ENCODE results near the gene CKB. TPM values are rescaled to one million over a fixed set of nuclear protein-coding genes. Genes with fewer than 3 reads are reported as not detected.

Gene CKB
- total RNA-seq, 2 donors from 2014 or later = 602 to 920 TPM

DNA sequence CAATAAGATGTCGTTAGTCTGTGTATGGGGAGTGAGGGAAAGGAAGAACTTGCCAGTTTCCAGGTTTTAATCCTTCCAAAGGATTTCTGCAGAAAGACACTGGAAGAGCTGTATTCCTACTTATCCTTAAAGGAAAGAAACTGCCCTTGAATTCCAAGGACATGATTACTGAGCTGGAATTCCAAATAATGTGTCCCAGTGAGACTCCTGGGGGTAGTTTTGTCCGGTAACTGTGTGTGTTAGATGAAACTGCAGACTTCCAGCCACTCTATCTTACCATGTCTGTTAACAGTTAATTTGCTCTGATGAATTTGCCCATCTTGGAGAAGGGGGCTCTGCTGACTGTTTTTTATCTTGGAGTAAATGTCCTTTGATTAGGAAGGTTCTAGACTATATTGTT is 33.0 kb downstream of the CKB start:
- H3K9me3 Mint-ChIP-seq = no peaks in the 10 kb centered on the region
- peak overlapping the region; percentile 47 for H3K27ac ChIP-seq (ENCODE audit: low read depth, low read length)

GRCh38 chr14:103488960-103489359 is 33.7 kb downstream of the CKB start:
- Histone ChIP-seq H3K9me3 (ENCODE audit: control insufficient read depth, low read length) (no peaks in the 10 kb centered on the region), H3K4me1 (ENCODE audit: control insufficient read depth, insufficient read depth, low read length) (no peaks in the 10 kb centered on the region), H3K27ac (ENCODE audit: low read depth, low read length) (peak overlapping the region; percentile 55), H3K9ac (ENCODE audit: extremely low read depth, low read length, poor library complexity, severe bottlenecking) (no peak overlapping the region), H3K36me3 (ENCODE audit: control insufficient read depth, insufficient read depth, low read length) (peaks cover 69% of the 10 kb centered on the region), H3K27me3 (ENCODE audit: control insufficient read depth, insufficient read depth, low read length, poor library complexity, severe bottlenecking) (no peaks in the 10 kb centered on the region), H3K4me3 (ENCODE audit: low read length) (no peak overlapping the region)
- H3K4me3 Mint-ChIP-seq = no peak overlapping the region
- no peaks in the 10 kb centered on the region for H3K9me3 Mint-ChIP-seq
- H3K27me3 Mint-ChIP-seq (ENCODE audit: insufficient read depth) = no peaks in the 10 kb centered on the region
- H3K36me3 Mint-ChIP-seq (ENCODE audit: low read depth) = peaks cover 47% of the 10 kb centered on the region
- DNase-seq = no peak
- peak overlapping the region; percentile 46 for H3K27ac Mint-ChIP-seq
- peaks cover 15% of the 10 kb centered on the region for H3K4me1 Mint-ChIP-seq
- TF ChIP-seq, protein P1, sequence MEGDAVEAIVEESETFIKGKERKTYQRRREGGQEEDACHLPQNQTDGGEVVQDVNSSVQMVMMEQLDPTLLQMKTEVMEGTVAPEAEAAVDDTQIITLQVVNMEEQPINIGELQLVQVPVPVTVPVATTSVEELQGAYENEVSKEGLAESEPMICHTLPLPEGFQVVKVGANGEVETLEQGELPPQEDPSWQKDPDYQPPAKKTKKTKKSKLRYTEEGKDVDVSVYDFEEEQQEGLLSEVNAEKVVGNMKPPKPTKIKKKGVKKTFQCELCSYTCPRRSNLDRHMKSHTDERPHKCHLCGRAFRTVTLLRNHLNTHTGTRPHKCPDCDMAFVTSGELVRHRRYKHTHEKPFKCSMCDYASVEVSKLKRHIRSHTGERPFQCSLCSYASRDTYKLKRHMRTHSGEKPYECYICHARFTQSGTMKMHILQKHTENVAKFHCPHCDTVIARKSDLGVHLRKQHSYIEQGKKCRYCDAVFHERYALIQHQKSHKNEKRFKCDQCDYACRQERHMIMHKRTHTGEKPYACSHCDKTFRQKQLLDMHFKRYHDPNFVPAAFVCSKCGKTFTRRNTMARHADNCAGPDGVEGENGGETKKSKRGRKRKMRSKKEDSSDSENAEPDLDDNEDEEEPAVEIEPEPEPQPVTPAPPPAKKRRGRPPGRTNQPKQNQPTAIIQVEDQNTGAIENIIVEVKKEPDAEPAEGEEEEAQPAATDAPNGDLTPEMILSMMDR (conservative IDR thresholded peaks at IDR 0.05) = no peak
- 72 to 84% methylated on average over 2 of the region's 2 CpGs for WGBS, 2 experiments (ENCODE audit: insufficient coverage in 1 of 2, insufficient read length in 1 of 2)

More for the DNA sequence above, 33.0 kb downstream of the CKB start:
- H3K27me3 ChIP-seq (ENCODE audit: control insufficient read depth, insufficient read depth, low read length, poor library complexity, severe bottlenecking) = no peaks in the 10 kb centered on the region
- H3K36me3 ChIP-seq (ENCODE audit: control insufficient read depth, insufficient read depth, low read length) = peaks cover 63% of the 10 kb centered on the region
- Mint-ChIP-seq H3K27me3 (ENCODE audit: insufficient read depth) (no peaks in the 10 kb centered on the region), H3K36me3 (ENCODE audit: low read depth) (peaks cover 49% of the 10 kb centered on the region), H3K4me3 (no peak overlapping the region), H3K4me1 (peaks cover 15% of the 10 kb centered on the region), H3K27ac (peak overlapping the region; percentile 1)
- H3K4me3 ChIP-seq (ENCODE audit: low read length) = no peak overlapping the region
- WGBS, 2 experiments (ENCODE audit: insufficient coverage in 1 of 2, insufficient read length in 1 of 2) = 94 to 100% methylated on average over 1 to 2 of the region's 2 CpGs
- no peaks in the 10 kb centered on the region for H3K4me1 ChIP-seq (ENCODE audit: control insufficient read depth, insufficient read depth, low read length)
- DNase-seq = peak; percentile 13
- no peak overlapping the region for H3K9ac ChIP-seq (ENCODE audit: extremely low read depth, low read length, poor library complexity, severe bottlenecking)
- no peaks in the 10 kb centered on the region for H3K9me3 ChIP-seq (ENCODE audit: control insufficient read depth, low read length)
- TF ChIP-seq, protein P1 (conservative IDR thresholded peaks at IDR 0.05) = no peak

DNA sequence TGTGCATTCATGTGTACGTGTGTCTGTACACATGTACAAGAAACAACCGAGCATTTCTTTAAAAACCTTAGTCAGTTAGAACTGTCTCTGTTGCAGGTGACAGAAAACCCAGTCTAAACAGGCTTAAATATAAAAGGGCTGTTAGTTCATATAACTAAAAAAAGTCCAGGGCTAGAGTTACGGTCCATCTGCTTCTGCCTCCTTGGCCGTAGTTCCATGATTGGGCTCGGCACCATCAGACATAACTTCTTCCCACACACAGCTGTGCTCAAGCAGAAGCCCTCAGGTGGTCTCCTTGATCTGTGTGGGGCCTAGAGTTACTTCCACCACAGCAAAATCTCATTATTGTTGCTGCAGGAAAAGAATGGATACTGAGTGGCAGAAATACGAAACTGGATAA is 34.6 kb downstream of the CKB start:
- DNase-seq = peak; percentile 13
- no peak overlapping the region for H3K27ac Mint-ChIP-seq
- no peak overlapping the region for H3K4me3 Mint-ChIP-seq
- H3K4me1 Mint-ChIP-seq = peaks cover 15% of the 10 kb centered on the region
- WGBS, 2 experiments (ENCODE audit: insufficient coverage in 1 of 2, insufficient read length in 1 of 2) = 88 to 90% methylated on average over 6 of the region's 6 CpGs
- H3K36me3 Mint-ChIP-seq (ENCODE audit: low read depth) = peaks cover 47% of the 10 kb centered on the region
- H3K9ac ChIP-seq (ENCODE audit: extremely low read depth, low read length, poor library complexity, severe bottlenecking) = no peak overlapping the region
- H3K27ac ChIP-seq (ENCODE audit: low read depth, low read length) = peak overlapping the region; percentile 55
- no peaks in the 10 kb centered on the region for H3K27me3 ChIP-seq (ENCODE audit: control insufficient read depth, insufficient read depth, low read length, poor library complexity, severe bottlenecking)
- H3K36me3 ChIP-seq (ENCODE audit: control insufficient read depth, insufficient read depth, low read length) = peaks cover 71% of the 10 kb centered on the region
- no peaks in the 10 kb centered on the region for H3K9me3 Mint-ChIP-seq
- no peaks in the 10 kb centered on the region for H3K4me1 ChIP-seq (ENCODE audit: control insufficient read depth, insufficient read depth, low read length)
- no peaks in the 10 kb centered on the region for H3K27me3 Mint-ChIP-seq (ENCODE audit: insufficient read depth)
- no peak overlapping the region for H3K4me3 ChIP-seq (ENCODE audit: low read length)
- H3K9me3 ChIP-seq (ENCODE audit: control insufficient read depth, low read length) = no peaks in the 10 kb centered on the region
- TF ChIP-seq, protein P1 (conservative IDR thresholded peaks at IDR 0.05) = no peak

All from endodermal cell (in vitro differentiated cells).